ENCODE data around the gene TSEN2. TPM values are rescaled to one million over a fixed set of nuclear protein-coding genes. Genes with fewer than 3 reads are reported as not detected.
"Not testable (repeated sequence)": the region's sequence is repeated elsewhere in the genome, so short reads cannot be mapped to it uniquely, and the experiment has no call there.

Gene TSEN2
- total RNA-seq, 1 donor from 2014 or later = 21.3 TPM

GRCh38 chr3:12465836-12466225 lies 18.4 kb upstream of the TSEN2 start:
- DNase-seq (ENCODE audit: low read depth) (no peak), FAIRE-seq (no peak)
- no peaks in the 10 kb centered on the region for H3K36me3 ChIP-seq (ENCODE audit: control insufficient read depth, insufficient read depth, low read length)
- TF ChIP-seq CTCF (IDR thresholded peaks at IDR 0.05; ENCODE audit: insufficient read depth, low read length, severe bottlenecking) = no peak
- no peak overlapping the region for H3K4me3 ChIP-seq (ENCODE audit: low read depth, low read length)
- no peaks in the 10 kb centered on the region for H3K27me3 ChIP-seq (ENCODE audit: control insufficient read depth, insufficient read depth, low read length)

GRCh38 chr3:12467746-12468145 lies 16.5 kb upstream of the TSEN2 start:
- H3K4me3 ChIP-seq (ENCODE audit: low read depth, low read length) = no peak overlapping the region
- FAIRE-seq (no peak), DNase-seq (ENCODE audit: low read depth) (no peak)
- H3K36me3 ChIP-seq (ENCODE audit: control insufficient read depth, insufficient read depth, low read length) = no peaks in the 10 kb centered on the region
- TF ChIP-seq CTCF (IDR thresholded peaks at IDR 0.05; ENCODE audit: insufficient read depth, low read length, severe bottlenecking) = no peak
- H3K27me3 ChIP-seq (ENCODE audit: control insufficient read depth, insufficient read depth, low read length) = no peaks in the 10 kb centered on the region

GRCh38 chr3:12468276-12468675 lies 16.0 kb upstream of the TSEN2 start:
- TF ChIP-seq CTCF (IDR thresholded peaks at IDR 0.05; ENCODE audit: insufficient read depth, low read length, severe bottlenecking) = no peak
- H3K27me3 ChIP-seq (ENCODE audit: control insufficient read depth, insufficient read depth, low read length) = no peaks in the 10 kb centered on the region
- H3K36me3 ChIP-seq (ENCODE audit: control insufficient read depth, insufficient read depth, low read length) = no peaks in the 10 kb centered on the region
- FAIRE-seq (no peak), DNase-seq (ENCODE audit: low read depth) (no peak)
- no peak overlapping the region for H3K4me3 ChIP-seq (ENCODE audit: low read depth, low read length)

GRCh38 chr3:12468757-12469156 lies 15.5 kb upstream of the TSEN2 start:
- no peak for TF ChIP-seq CTCF (IDR thresholded peaks at IDR 0.05; ENCODE audit: insufficient read depth, low read length, severe bottlenecking)
- no peak for DNase-seq (ENCODE audit: low read depth)
- Histone ChIP-seq H3K27me3 (ENCODE audit: control insufficient read depth, insufficient read depth, low read length) (no peaks in the 10 kb centered on the region), H3K4me3 (ENCODE audit: low read depth, low read length) (no peak overlapping the region), H3K36me3 (ENCODE audit: control insufficient read depth, insufficient read depth, low read length) (no peaks in the 10 kb centered on the region)
- FAIRE-seq = no peak

GRCh38 chr3:12469222-12469621 lies 15.1 kb upstream of the TSEN2 start:
- DNase-seq (ENCODE audit: low read depth) = not testable (repeated sequence)

GRCh38 chr3:12470111-12470510 lies 14.2 kb upstream of the TSEN2 start:
- FAIRE-seq = no peak
- Histone ChIP-seq H3K27me3 (ENCODE audit: control insufficient read depth, insufficient read depth, low read length) (no peaks in the 10 kb centered on the region), H3K4me3 (ENCODE audit: low read depth, low read length) (no peak overlapping the region), H3K36me3 (ENCODE audit: control insufficient read depth, insufficient read depth, low read length) (no peaks in the 10 kb centered on the region)
- TF ChIP-seq CTCF (IDR thresholded peaks at IDR 0.05; ENCODE audit: insufficient read depth, low read length, severe bottlenecking) = no peak
- DNase-seq (ENCODE audit: low read depth) = peak; percentile 59

More at GRCh38 chr3:12469222-12469621, 15.1 kb upstream of the TSEN2 start:
- H3K27me3 ChIP-seq (ENCODE audit: control insufficient read depth, insufficient read depth, low read length); H3K4me3 ChIP-seq (ENCODE audit: low read depth, low read length); FAIRE-seq; H3K36me3 ChIP-seq (ENCODE audit: control insufficient read depth, insufficient read depth, low read length): not testable (repeated sequence)

Data from bronchial epithelial cell (primary cell).